ENCODE measurements around the gene ABCC2. TPM values are rescaled to one million over a fixed set of nuclear protein-coding genes. Genes with fewer than 3 reads are reported as not detected.

Gene ABCC2
- total and polyA plus RNA-seq, 2 donors from 2014 or later: 2.3 to 15.4 TPM

DNA sequence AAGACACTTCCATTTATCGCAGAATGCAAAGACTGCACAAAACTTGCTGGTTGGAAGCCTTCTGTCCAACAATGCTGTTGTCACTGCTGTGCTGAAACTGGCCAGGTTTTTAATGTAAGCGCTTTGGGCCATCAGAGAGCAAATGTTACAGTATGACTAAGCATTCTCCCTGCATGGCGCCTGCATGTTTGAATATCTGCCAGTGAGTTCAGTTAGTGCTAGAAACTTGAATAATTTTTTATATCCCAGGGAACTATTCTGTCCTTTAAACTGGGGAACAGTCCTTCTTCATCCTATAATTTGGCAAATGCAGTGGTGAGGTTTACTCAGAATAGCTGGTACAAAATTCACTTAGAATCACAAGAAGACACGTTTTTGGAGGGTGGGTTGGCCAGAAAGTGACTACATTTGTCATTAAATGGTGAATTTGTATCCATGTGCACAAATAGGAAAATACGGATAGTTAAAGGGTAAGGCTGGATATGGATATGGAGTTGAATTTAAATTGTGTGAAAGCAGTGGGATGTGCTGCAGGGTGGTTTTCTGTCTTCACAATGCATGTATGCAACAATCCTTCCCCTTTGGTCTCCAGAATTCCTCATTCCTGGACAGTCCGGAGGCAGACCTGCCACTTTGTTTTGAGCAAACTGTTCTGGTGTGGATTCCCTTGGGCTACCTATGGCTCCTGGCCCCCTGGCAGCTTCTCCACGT, 1.7 kb downstream of the ABCC2 start:
- no peaks in the 10 kb centered on the region for H3K9me3 ChIP-seq (ENCODE audit: control insufficient read depth in 2 of 3, insufficient read depth in 1 of 3, low read length in 3 of 3)
- H3K4me3 ChIP-seq (ENCODE audit: low read length in 3 of 3): peak overlapping the region in 2 of 3 donors; percentile 60 to 61
- no peak overlapping the region for H3K9ac ChIP-seq (ENCODE audit: low read length in 3 of 3)
- no peaks in the 10 kb centered on the region for H3K36me3 ChIP-seq (ENCODE audit: control insufficient read depth in 2 of 3, insufficient read depth in 3 of 3, low read length in 3 of 3)
- H3K4me1 ChIP-seq (ENCODE audit: control insufficient read depth in 2 of 3, insufficient read depth in 2 of 3, low read depth in 1 of 3, low read length in 3 of 3): peaks cover 0 to 16% (median 5%) of the 10 kb centered on the region in 3 donors
- H3K27me3 ChIP-seq (ENCODE audit: control insufficient read depth, insufficient read depth, low read length): no peaks in the 10 kb centered on the region
- TF ChIP-seq, protein P1, sequence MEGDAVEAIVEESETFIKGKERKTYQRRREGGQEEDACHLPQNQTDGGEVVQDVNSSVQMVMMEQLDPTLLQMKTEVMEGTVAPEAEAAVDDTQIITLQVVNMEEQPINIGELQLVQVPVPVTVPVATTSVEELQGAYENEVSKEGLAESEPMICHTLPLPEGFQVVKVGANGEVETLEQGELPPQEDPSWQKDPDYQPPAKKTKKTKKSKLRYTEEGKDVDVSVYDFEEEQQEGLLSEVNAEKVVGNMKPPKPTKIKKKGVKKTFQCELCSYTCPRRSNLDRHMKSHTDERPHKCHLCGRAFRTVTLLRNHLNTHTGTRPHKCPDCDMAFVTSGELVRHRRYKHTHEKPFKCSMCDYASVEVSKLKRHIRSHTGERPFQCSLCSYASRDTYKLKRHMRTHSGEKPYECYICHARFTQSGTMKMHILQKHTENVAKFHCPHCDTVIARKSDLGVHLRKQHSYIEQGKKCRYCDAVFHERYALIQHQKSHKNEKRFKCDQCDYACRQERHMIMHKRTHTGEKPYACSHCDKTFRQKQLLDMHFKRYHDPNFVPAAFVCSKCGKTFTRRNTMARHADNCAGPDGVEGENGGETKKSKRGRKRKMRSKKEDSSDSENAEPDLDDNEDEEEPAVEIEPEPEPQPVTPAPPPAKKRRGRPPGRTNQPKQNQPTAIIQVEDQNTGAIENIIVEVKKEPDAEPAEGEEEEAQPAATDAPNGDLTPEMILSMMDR (IDR thresholded peaks at IDR 0.05; ENCODE audit: borderline replicate concordance, extremely low read depth, insufficient read depth): no peak
- peak overlapping the region in 1 of 2 donors; percentile 44 for H3K27ac ChIP-seq (ENCODE audit: low read depth in 2 of 2, low read length in 2 of 2)
- peak in 1 of 5 donors; percentile 32 for DNase-seq
- intact Hi-C loops (cut with DNase I): no loop called here
- no peak for FAIRE-seq

DNA sequence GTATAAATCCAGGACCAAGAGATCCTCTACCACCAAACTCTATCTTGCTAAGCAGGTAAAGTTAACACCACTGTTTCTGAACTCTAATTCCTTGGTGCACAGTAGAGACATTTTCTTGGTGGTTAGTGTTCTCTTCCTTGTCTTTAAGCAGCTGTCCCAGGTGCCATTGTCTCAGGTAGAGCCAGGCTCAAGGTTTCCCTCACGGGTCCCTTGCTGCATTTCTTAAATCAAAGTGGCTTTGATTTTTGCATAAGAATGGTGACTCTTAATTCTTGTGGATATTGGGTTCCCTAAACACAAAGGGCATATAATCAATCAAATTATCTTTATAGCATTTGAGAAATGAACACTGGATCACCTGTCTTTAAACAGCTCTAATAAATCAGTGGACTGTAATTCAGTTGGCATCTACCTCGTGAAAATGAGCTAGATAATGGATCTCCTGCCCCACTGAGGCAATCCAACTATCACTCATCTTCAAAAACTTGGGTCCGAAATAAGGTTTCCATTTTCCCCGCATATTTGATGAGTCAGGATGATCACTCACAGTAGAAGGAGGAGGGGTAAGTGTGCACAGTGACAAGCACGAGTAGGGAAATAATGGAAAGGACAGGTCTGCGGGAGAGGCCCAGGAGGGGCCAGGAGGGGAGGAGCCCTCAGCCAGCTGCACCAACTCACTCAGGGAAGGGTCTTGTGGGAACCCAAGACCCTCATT, 2.4 kb downstream of the ABCC2 start:
- FAIRE-seq (no peak), DNase-seq (no peak)
- Histone ChIP-seq H3K27ac (ENCODE audit: low read depth in 2 of 2, low read length in 2 of 2) (peak overlapping the region in 1 of 2 donors; percentile 44), H3K27me3 (ENCODE audit: control insufficient read depth, insufficient read depth, low read length) (no peaks in the 10 kb centered on the region), H3K4me3 (ENCODE audit: low read length in 3 of 3) (peak overlapping the region in 2 of 3 donors; percentile 60 to 61), H3K4me1 (ENCODE audit: control insufficient read depth in 2 of 3, insufficient read depth in 2 of 3, low read depth in 1 of 3, low read length in 3 of 3) (peaks cover 0 to 12% (median 5%) of the 10 kb centered on the region in 3 donors), H3K9me3 (ENCODE audit: control insufficient read depth in 2 of 3, insufficient read depth in 1 of 3, low read length in 3 of 3) (no peaks in the 10 kb centered on the region), H3K36me3 (ENCODE audit: control insufficient read depth in 2 of 3, insufficient read depth in 3 of 3, low read length in 3 of 3) (no peaks in the 10 kb centered on the region), H3K9ac (ENCODE audit: low read length in 3 of 3) (no peak overlapping the region)
- intact Hi-C loops (cut with DNase I): no loop called here
- TF ChIP-seq, protein P1 (IDR thresholded peaks at IDR 0.05; ENCODE audit: borderline replicate concordance, extremely low read depth, insufficient read depth): no peak

DNA sequence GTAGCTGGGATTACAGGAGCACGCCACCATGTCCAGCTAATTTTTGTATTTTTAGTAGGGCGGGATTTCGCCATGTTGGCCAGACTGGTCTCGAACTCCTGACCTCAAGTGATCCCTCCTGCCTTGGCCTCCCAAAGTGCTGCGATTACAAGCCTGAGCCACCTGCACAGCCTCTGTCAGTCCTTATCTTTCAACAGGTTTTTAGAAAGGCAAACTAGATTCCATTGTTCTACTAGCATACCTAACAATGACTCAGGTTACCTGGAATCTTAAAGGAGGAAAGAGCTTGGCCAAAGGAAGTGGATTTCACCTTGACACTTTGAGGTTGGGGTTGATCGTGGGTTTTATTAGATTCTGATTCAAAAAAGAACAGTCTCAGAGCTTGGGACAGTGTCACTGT, 3.2 kb downstream of the ABCC2 start:
- Histone ChIP-seq H3K4me1 (ENCODE audit: control insufficient read depth in 2 of 3, insufficient read depth in 2 of 3, low read depth in 1 of 3, low read length in 3 of 3) (peaks cover 0 to 12% (median 5%) of the 10 kb centered on the region in 3 donors), H3K4me3 (ENCODE audit: low read length in 3 of 3) (peak overlapping the region in 1 of 3 donors; percentile 5), H3K27me3 (ENCODE audit: control insufficient read depth, insufficient read depth, low read length) (no peaks in the 10 kb centered on the region), H3K36me3 (ENCODE audit: control insufficient read depth in 2 of 3, insufficient read depth in 3 of 3, low read length in 3 of 3) (no peaks in the 10 kb centered on the region), H3K9ac (ENCODE audit: low read length in 3 of 3) (no peak overlapping the region), H3K9me3 (ENCODE audit: control insufficient read depth in 2 of 3, insufficient read depth in 1 of 3, low read length in 3 of 3) (no peaks in the 10 kb centered on the region), H3K27ac (ENCODE audit: low read depth in 2 of 2, low read length in 2 of 2) (peak overlapping the region in 1 of 2 donors; percentile 30)
- DNase-seq (no peak), FAIRE-seq (no peak)
- TF ChIP-seq, protein P1 (IDR thresholded peaks at IDR 0.05; ENCODE audit: borderline replicate concordance, extremely low read depth, insufficient read depth): no peak
- intact Hi-C loops (cut with DNase I): no loop called here

All from kidney (tissue), 14 donors.